SU-DHL-6 (cell line): ENCODE measurements around the gene SELENOO.

Experiments used
- H2AFZ ChIP-seq: fragments of 200-600 bp; sonication (generic); 2 replicates; pipeline ENCODE4 v1.6.1; 2014; ENCODE audit warnings: low read depth, mild to moderate bottlenecking, moderate library complexity, mixed read lengths, antibody characterized with exemption, low read length; ENCODE audit not compliant: severe bottlenecking
- H3F3A ChIP-seq: fragments of 200-600 bp; shearing (Covaris generic); 2 replicates; pipeline ENCODE4 v1.6.0; 2016; ENCODE audit warnings: antibody characterized with exemption, mild to moderate bottlenecking; ENCODE audit not compliant: insufficient read depth
- H3K27ac ChIP-seq: fragments of 200-600 bp; sonication (generic); 2 replicates; pipeline ENCODE4 v1.5.1; 2016; ENCODE audit warnings: low read depth, mild to moderate bottlenecking, low read length, moderate library complexity, mixed read lengths
- H3K27me3 ChIP-seq: fragments of 200-600 bp; sonication (generic), shearing (Covaris generic); 2 replicates; pipeline ENCODE4 v1.6.0; 2014; ENCODE audit warnings: mild to moderate bottlenecking, low read length
- H3K36me3 ChIP-seq: fragments of 200-600 bp; sonication (generic); 2 replicates; pipeline ENCODE4 v1.6.1; 2014; ENCODE audit warnings: mild to moderate bottlenecking, low read length, mixed read lengths
- H3K4me2 ChIP-seq: fragments of 300-600, 200-600 bp; shearing (Covaris generic), sonication (generic); 2 replicates; pipeline ENCODE4 v1.6.0; 2014; ENCODE audit warnings: low read length, low read depth, mild to moderate bottlenecking; ENCODE audit not compliant: poor library complexity, severe bottlenecking
- H3K4me3 ChIP-seq: fragments of 200-600 bp; sonication (generic); 2 replicates; pipeline ENCODE4 v1.5.1; 2014; ENCODE audit warnings: antibody characterized with exemption, low read length, mild to moderate bottlenecking, mixed read lengths; ENCODE audit not compliant: insufficient read depth, poor library complexity, severe bottlenecking
- H3K79me2 ChIP-seq: fragments of 200-600 bp; sonication (generic); 2 replicates; pipeline ENCODE4 v1.6.1; 2014; ENCODE audit warnings: mild to moderate bottlenecking, low read length, moderate library complexity; ENCODE audit not compliant: insufficient read depth
- H3K9ac ChIP-seq: fragments of 200-600 bp; sonication (generic); 2 replicates; pipeline ENCODE4 v1.7.0; 2014; ENCODE audit warnings: mild to moderate bottlenecking, low read length
- H3K9me2 ChIP-seq: fragments of 200-600 bp; sonication (generic); replicated peaks from 2 replicates; pipeline ENCODE4 v1.6.1; 2014; ENCODE audit warnings: low read length; ENCODE audit not compliant: insufficient read depth
- H3K9me3 ChIP-seq: fragments of 200-600 bp; sonication (generic); 2 replicates; pipeline ENCODE4 v1.6.1; 2014; ENCODE audit warnings: low read length, mixed read lengths; ENCODE audit not compliant: insufficient read depth
- H4K20me1 ChIP-seq: fragments of 200-600 bp; sonication (generic); 2 replicates; pipeline ENCODE4 v1.6.1; 2014; ENCODE audit warnings: low read depth, mild to moderate bottlenecking, antibody characterized with exemption, low read length, moderate library complexity, mixed read lengths
- EZH2phosphoT487 ChIP-seq: fragments of 200-600 bp; sonication (generic), shearing (Covaris generic); conservative IDR thresholded peaks from 2 replicates; pipeline ENCODE4 v1.6.1; 2018; ENCODE audit warnings: mild to moderate bottlenecking, antibody characterized with exemption, low read length, moderate library complexity, mixed read lengths
- TF ChIP-seq, protein P1 (sequence below): fragments of 200-600 bp; sonication (generic); IDR thresholded peaks from one replicate; pipeline ENCODE4 v1.5.1; 2017; ENCODE audit warnings: antibody characterized with exemption, mild to moderate bottlenecking, low read length, moderate library complexity; ENCODE audit not compliant: insufficient read depth, poor library complexity, severe bottlenecking

The SELENOO gene

GRCh38 chr22:50251477-50252081, 50.8 kb downstream of the SELENOO start:
- 0 out of 2 replicates have a peak, but pooled peaks cover 7% of the 10 kb centered on the region for H3K79me2 ChIP-seq
- H3K27me3 ChIP-seq = no peaks in the 10 kb centered on the region
- H3K9me2 ChIP-seq = no peaks in the 10 kb centered on the region
- H3K36me3 ChIP-seq = no peaks in the 10 kb centered on the region
- peaks cover 18% of the 10 kb centered on the region; the same call in 1 of the 2 replicates for H3F3A ChIP-seq
- no peak overlapping the region for H2AFZ ChIP-seq
- peak overlapping the region; percentile 85 for H3K4me3 ChIP-seq
- TF ChIP-seq, protein P1, sequence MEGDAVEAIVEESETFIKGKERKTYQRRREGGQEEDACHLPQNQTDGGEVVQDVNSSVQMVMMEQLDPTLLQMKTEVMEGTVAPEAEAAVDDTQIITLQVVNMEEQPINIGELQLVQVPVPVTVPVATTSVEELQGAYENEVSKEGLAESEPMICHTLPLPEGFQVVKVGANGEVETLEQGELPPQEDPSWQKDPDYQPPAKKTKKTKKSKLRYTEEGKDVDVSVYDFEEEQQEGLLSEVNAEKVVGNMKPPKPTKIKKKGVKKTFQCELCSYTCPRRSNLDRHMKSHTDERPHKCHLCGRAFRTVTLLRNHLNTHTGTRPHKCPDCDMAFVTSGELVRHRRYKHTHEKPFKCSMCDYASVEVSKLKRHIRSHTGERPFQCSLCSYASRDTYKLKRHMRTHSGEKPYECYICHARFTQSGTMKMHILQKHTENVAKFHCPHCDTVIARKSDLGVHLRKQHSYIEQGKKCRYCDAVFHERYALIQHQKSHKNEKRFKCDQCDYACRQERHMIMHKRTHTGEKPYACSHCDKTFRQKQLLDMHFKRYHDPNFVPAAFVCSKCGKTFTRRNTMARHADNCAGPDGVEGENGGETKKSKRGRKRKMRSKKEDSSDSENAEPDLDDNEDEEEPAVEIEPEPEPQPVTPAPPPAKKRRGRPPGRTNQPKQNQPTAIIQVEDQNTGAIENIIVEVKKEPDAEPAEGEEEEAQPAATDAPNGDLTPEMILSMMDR = no peak
- no peak for TF ChIP-seq EZH2phosphoT487
- H3K4me2 ChIP-seq = peak overlapping the region; percentile 76
- peak overlapping the region; percentile 87 for H3K9ac ChIP-seq
- H3K9me3 ChIP-seq = no peaks in the 10 kb centered on the region
- peak overlapping the region; percentile 74 for H3K27ac ChIP-seq
- H4K20me1 ChIP-seq = no peaks in the 10 kb centered on the region

DNA sequence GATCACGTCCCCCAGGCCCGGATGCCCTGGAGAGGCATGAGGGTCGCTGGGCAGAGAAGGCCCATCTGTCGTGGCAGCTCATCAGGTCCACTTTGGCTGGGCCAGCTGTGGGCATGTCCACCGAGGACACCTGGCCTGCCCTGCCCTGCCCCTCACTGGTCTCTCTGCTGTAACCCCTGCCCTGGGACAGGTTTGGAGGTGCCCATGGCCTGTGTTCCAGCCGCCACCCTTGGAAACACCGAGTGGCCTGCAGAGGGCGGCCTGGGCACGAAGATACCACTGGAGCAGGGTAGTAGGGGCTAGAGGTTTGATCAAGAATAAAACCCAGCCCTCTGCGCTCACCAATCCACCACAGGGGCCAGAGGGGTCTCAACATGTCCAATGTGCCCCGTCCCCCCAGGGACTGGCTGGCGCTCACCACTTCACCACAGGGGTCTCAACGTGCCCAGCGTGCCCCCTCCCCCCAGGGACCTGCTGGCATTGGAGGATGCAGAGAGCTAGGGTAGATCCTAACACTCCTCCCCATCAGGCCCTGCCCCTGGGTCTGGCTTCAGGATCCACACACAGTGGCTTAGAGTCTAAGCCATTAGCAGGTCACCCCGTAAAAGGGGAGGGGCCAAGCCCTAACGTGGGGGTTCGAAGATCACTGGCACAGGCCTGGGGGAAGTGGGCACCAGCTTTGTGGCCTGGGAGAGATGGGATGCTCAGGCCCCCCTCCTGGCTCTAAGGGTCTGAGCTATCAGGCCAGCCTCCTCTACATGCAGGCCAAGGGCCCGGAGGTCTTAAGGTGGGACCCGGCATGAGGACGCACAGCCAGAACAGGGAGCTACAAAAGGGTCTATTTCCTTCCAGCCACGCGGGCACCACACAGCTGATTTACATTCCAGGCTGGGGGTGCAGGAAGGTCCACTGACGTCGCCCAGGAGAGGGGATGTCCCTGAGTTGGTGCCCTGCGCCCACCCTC, 51.6 kb downstream of the SELENOO start:
- peaks cover 10% of the 10 kb centered on the region; the same call in 1 of the 2 replicates for H3F3A ChIP-seq
- no peak overlapping the region for H3K4me3 ChIP-seq
- H3K4me2 ChIP-seq = no peak overlapping the region
- no peak overlapping the region for H2AFZ ChIP-seq
- 0 out of 2 replicates have a peak, but pooled peaks cover 7% of the 10 kb centered on the region for H3K79me2 ChIP-seq
- H4K20me1 ChIP-seq = no peaks in the 10 kb centered on the region
- H3K36me3 ChIP-seq = no peaks in the 10 kb centered on the region
- no peaks in the 10 kb centered on the region for H3K9me3 ChIP-seq
- no peaks in the 10 kb centered on the region for H3K9me2 ChIP-seq
- H3K27me3 ChIP-seq = no peaks in the 10 kb centered on the region
- H3K9ac ChIP-seq = no peak overlapping the region
- H3K27ac ChIP-seq = peak overlapping the region; percentile 74; the same call in 1 of the 2 replicates
- TF ChIP-seq EZH2phosphoT487 = no peak
- TF ChIP-seq, protein P1 = peak; percentile 73

DNA sequence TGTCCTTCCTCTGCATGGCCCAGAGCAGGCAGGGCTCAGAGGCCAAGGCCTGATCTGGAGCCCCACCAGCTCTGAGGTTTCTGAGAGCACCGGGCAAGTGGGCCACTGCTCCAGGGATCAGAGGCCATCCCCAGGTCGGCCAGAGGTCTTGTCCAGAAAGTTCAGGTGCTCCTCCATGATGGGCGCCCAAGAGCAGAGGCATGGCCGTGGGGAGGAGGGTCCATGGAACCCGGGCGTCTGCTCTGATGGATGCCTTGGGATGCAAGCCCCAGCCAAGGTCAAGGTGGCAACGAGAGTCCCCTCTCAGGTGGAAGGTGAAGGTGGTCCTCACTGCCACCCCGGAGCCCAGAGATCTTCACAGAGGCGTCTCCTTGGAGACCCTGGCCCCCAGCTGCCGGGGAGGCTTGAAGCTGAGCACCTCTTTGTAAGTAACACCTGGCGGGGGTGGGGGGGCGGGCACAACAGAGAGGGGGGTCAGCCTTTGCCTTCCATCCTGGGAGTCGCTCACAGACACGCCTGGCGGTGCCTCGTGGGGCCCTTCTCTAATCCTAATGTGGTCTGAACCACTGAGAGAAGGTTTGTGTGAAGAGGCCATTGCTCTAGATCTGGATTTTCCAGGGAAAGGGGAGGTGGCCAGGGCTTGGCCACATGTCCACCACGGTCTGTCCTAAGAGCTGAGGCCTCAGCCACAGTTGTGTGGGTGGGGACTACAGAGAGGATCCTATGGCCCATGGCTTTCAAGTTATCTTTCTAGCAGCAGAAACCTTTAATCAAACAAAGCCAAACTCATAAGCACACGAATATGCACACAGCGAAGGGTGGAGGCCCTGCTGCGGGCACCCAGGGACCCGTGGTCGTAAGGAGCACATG, 52.5 kb downstream of the SELENOO start:
- Histone ChIP-seq H3K9me3 (no peaks in the 10 kb centered on the region), H4K20me1 (no peaks in the 10 kb centered on the region), H2AFZ (no peak overlapping the region), H3K36me3 (no peaks in the 10 kb centered on the region), H3K9me2 (no peaks in the 10 kb centered on the region), H3K9ac (no peak overlapping the region), H3K79me2 (0 out of 2 replicates have a peak, but pooled peaks cover 7% of the 10 kb centered on the region), H3K4me3 (no peak overlapping the region), H3K4me2 (no peak overlapping the region), H3F3A (peaks cover 10% of the 10 kb centered on the region; the same call in 1 of the 2 replicates), H3K27ac (no peak overlapping the region), H3K27me3 (no peaks in the 10 kb centered on the region)
- TF ChIP-seq, protein P1 = no peak
- no peak for TF ChIP-seq EZH2phosphoT487
